HUES6 (cell line): ENCODE measurements around the gene ANKRD35.

Source experiments
- H3K27ac ChIP-seq: 2 replicates; pipeline ENCODE4 v1.7.0; 2013; ENCODE audit warnings: low read depth, mild to moderate bottlenecking, low read length, inconsistent platforms
- H3K27me3 ChIP-seq: 2 replicates; pipeline ENCODE4 v1.6.1; 2013; ENCODE audit warnings: low read length; ENCODE audit not compliant: control insufficient read depth, insufficient read depth
- H3K36me3 ChIP-seq: 2 replicates; pipeline ENCODE4 v1.6.1; 2013; ENCODE audit warnings: low read length; ENCODE audit not compliant: control insufficient read depth, insufficient read depth
- H3K4me1 ChIP-seq: 2 replicates; pipeline ENCODE4 v1.6.1; 2013; ENCODE audit warnings: low read length; ENCODE audit not compliant: control insufficient read depth, insufficient read depth
- H3K4me3 ChIP-seq: 2 replicates; pipeline ENCODE4 v1.5.1; 2013; ENCODE audit warnings: low read depth, low read length
- H3K9ac ChIP-seq: one replicate; pipeline ENCODE4 v1.6.1; 2013; ENCODE audit warnings: mild to moderate bottlenecking, low read length
- H3K9me3 ChIP-seq: 2 replicates; pipeline ENCODE4 v1.6.1; 2013; ENCODE audit warnings: low read depth, low read length; ENCODE audit not compliant: control insufficient read depth, insufficient read depth

ANKRD35 gene

GRCh38 chr1:145874646-145875045 is 11.0 kb downstream of the ANKRD35 start:
- no peak overlapping the region for H3K27ac ChIP-seq
- peaks cover 16% of the 10 kb centered on the region for H3K4me1 ChIP-seq
- H3K27me3 ChIP-seq: peaks cover 52% of the 10 kb centered on the region
- H3K9ac ChIP-seq: no peak overlapping the region
- no peaks in the 10 kb centered on the region for H3K36me3 ChIP-seq
- H3K4me3 ChIP-seq: no peak overlapping the region
- no peaks in the 10 kb centered on the region for H3K9me3 ChIP-seq

DNA sequence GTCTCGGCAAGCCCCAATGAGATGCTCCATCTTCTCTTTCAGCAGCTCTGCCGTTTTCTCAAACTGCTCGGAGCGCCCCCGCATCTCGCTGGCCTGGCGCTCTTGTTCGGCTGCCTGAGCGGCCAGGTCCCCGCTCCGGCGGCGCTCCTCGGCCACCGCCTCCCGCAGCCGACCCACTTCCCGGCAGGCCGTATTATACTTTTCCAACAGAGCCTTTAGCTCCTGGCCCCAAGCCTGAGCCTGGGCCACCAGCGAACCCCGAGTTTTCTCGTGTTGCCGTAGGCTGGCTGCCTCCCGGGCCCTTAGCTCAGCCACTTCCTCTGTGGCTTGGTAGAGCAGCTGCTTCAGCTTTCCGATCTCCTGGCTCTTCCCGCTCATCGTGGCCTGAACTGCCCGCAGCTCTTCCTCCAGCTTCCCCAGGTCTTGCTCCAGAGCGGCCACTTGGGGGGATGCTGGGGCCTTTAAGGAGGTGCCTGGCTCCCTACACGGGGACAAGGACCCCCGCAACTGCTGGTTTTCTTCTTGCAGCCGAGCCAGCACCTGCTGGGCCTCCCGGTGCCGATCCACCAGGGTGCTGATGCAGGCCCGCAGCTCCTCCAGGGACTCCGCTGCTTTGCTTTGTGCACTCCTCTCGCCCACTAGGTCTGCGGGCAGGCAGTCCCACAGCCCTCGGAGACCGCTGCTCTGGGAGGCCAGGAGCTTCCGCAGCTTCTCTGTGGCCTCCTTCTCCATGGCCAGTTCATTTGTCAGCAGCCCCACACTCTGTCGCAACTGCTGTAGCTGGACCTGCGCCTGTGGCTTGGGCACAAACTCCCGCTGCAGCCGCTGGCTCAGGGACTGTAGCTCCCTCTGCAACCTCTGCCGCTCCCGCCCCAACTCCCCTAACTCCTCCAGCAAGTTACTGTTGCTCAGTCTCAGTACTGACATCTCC is 13.4 kb downstream of the ANKRD35 start:
- no peak overlapping the region for H3K9ac ChIP-seq
- H3K4me1 ChIP-seq: peaks cover 10% of the 10 kb centered on the region
- H3K9me3 ChIP-seq: no peaks in the 10 kb centered on the region
- H3K27me3 ChIP-seq: peaks cover 49% of the 10 kb centered on the region
- H3K4me3 ChIP-seq: peak overlapping the region; percentile 53
- no peaks in the 10 kb centered on the region for H3K36me3 ChIP-seq
- H3K27ac ChIP-seq: no peak overlapping the region

DNA sequence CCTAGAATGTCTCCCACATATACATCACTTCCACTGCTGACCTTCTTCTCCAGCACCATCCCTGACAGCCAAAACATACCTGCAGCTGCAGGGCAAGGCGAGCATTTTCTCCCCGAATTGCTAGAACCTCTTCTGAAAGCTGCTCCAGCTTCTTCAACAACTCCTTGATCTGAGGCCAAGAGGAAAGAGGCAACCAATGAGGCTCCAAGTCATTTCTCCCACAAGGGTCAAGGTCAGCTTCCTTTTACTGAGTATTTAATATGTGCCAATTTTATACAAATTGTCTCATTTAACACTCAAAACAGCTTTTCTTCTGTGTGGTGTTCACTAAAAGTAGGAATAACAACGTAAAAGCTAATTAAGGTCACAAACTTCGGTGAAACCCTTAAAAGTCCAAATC is 17.4 kb downstream of the ANKRD35 start:
- H3K27ac ChIP-seq: no peak overlapping the region
- H3K9ac ChIP-seq: no peak overlapping the region
- H3K36me3 ChIP-seq: no peaks in the 10 kb centered on the region
- no peaks in the 10 kb centered on the region for H3K9me3 ChIP-seq
- H3K4me1 ChIP-seq: peaks cover 10% of the 10 kb centered on the region
- peaks cover 20% of the 10 kb centered on the region for H3K27me3 ChIP-seq
- no peak overlapping the region for H3K4me3 ChIP-seq

GRCh38 chr1:145863282-145864018 is 22.2 kb downstream of the ANKRD35 start:
- no peak overlapping the region for H3K27ac ChIP-seq
- peaks cover 4% of the 10 kb centered on the region for H3K4me1 ChIP-seq
- H3K27me3 ChIP-seq: no peaks in the 10 kb centered on the region
- no peak overlapping the region for H3K4me3 ChIP-seq
- H3K36me3 ChIP-seq: no peaks in the 10 kb centered on the region
- H3K9me3 ChIP-seq: no peaks in the 10 kb centered on the region
- no peak overlapping the region for H3K9ac ChIP-seq

DNA sequence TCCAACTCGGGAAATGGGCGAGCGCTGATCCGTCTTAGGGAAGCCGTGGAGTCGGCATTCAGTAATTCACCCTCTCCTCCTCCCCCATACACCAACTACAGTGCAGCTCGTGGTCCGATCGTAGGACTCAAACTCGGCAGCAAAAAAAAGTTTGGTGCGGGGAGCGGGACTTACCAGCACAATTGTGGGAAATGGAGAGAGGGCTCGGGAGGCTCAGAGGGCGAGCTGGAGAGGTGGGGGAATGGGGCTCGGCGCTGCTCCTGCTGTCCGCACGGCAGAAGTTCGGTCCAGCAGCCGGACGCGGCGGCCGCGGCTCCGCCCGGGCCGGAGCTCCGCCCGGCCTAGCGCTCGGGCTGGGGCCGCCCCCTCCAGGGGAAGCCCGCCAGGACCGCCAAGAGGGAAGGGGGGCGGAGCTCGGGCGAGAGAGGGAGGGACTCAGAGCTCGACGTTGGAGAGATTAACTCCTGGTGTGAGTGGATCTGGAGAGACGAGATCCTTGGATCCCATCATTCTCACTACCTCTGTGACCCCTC is 26.1 kb downstream of the ANKRD35 start:
- Histone ChIP-seq H3K9ac (peak overlapping the region; percentile 66), H3K36me3 (peaks cover 25% of the 10 kb centered on the region), H3K4me3 (peak overlapping the region; percentile 87), H3K27me3 (no peaks in the 10 kb centered on the region), H3K4me1 (peaks cover 9% of the 10 kb centered on the region), H3K9me3 (peaks cover 9% of the 10 kb centered on the region), H3K27ac (no peak overlapping the region)

GRCh38 chr1:145858901-145859490 is 26.7 kb downstream of the ANKRD35 start, which contains the start of gene PIAS3:
Gene PIAS3 (minus strand): TSS chr1:145859081. CDS start chr1:145858990, 91 bp downstream.
- Histone ChIP-seq H3K9ac (peak within 1 kb of the TSS; percentile 74), H3K4me3 (peak within 1 kb of the TSS; percentile 87), H3K4me1 (peaks cover 9% of the 10 kb centered on the region), H3K9me3 (peaks cover 9% of the 10 kb centered on the region), H3K27me3 (no peaks in the 10 kb centered on the region), H3K27ac (no peak within 1 kb of the TSS; the same call in 1 of the 2 replicates), H3K36me3 (peaks cover 30% of the 10 kb centered on the region)

DNA sequence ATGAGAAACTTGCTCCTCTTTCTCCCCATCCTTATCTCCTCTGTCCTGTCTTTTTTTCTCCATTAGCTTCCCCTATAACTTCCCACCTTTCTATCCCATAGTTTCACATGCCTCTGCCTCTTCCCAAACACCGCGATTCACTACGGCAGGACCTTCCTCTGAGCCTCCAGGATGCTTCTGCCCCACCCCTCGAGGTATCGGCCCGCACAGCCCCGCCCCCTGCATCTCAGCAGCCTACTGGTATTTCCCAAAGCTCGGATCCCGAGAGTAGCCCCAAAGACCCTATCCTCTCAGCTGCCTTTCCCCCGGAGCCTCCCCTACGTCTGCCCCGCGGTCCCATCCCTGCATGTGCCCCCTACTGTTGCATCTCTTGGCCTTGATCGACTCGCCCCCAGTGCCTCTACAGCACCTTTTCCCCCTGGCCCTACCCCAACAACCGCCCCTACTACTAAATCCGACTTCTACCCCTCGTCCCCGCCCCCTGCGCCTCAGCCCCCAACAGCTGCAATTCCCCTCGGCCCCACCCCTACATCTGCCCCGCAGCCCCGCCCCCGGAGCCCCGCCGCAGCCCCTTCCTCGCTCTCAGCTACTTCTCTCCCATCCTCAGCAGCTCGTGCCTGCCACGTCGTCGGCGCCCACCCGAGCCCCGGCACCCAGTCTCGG is 27.3 kb downstream of the ANKRD35 start:
- H3K27ac ChIP-seq: no peak overlapping the region; the same call in 1 of the 2 replicates

DNA sequence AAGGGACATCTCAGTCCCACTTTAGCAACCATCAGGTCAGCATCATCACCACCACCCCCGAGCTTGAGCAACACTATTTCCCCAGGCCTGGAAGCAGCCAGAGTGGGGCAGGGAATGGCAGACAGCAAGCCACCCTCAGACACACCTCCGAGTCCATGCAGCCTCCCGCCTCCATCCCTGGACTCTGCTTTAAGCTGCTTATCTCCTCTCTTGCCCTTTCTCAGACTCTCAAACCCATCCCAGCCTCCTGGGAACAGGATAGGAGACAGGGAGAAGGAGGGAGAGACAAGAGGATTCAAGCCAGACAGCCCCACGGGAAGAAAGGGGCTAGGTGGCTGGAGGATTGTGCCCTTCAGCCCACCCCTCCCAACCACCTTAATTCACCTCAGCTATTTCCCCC is 28.5 kb downstream of the ANKRD35 start:
- Histone ChIP-seq H3K27ac (no peak overlapping the region), H3K9me3 (peaks cover 9% of the 10 kb centered on the region), H3K9ac (no peak overlapping the region), H3K36me3 (peaks cover 46% of the 10 kb centered on the region), H3K27me3 (no peaks in the 10 kb centered on the region), H3K4me3 (no peak overlapping the region), H3K4me1 (peaks cover 9% of the 10 kb centered on the region)

More for the DNA sequence above, 27.3 kb downstream of the ANKRD35 start:
- peak overlapping the region; percentile 87 for H3K4me3 ChIP-seq
- peak overlapping the region; percentile 74 for H3K9ac ChIP-seq
- peaks cover 9% of the 10 kb centered on the region for H3K9me3 ChIP-seq
- H3K27me3 ChIP-seq: no peaks in the 10 kb centered on the region
- peaks cover 9% of the 10 kb centered on the region for H3K4me1 ChIP-seq
- H3K36me3 ChIP-seq: peaks cover 37% of the 10 kb centered on the region

DNA sequence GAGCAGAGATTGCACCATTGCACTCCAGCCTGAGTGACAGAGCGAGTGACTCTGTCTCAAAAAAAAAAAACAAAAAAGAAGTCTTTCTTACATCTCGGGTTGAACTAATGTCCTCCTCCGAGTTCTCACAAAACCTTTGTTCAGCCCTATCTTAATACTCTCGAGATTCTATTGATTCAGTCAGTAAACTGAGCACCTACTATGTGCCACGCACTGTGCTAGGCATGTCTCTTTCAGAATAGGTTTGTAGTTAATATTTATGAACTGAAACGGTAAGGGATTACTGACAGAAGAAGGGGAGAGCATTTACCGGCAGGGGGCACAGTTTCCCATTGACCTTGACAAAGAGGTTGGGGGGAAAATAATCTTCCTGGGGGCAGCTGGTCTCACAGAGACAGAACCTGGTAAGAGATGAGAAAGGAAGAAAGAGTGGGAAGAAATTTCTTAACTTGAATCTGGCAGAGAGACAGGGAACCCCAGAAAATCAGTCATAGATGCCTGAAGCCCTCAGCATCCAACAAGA is 30.2 kb downstream of the ANKRD35 start:
- peaks cover 59% of the 10 kb centered on the region for H3K36me3 ChIP-seq
- no peak overlapping the region for H3K27ac ChIP-seq
- no peak overlapping the region for H3K9ac ChIP-seq
- no peak overlapping the region for H3K4me3 ChIP-seq
- H3K27me3 ChIP-seq: no peaks in the 10 kb centered on the region
- H3K9me3 ChIP-seq: peaks cover 9% of the 10 kb centered on the region
- peaks cover 9% of the 10 kb centered on the region for H3K4me1 ChIP-seq
